OCI-LY7 (cell line): ENCODE results near the gene CCIN. TPM values are rescaled to one million over a fixed set of nuclear protein-coding genes. Genes with fewer than 3 reads are reported as not detected.
"Not testable (repeated sequence)": the region's sequence is repeated elsewhere in the genome, so short reads cannot be mapped to it uniquely, and the experiment has no call there.

Source experiments
- BruUV-seq: library from RNA; stranded (reverse); fragments of 400-500 nt; replicated peaks from 2 replicates; lab custom pipeline; 2021; lab: Mats Ljungman, UMichigan
- CTCF ChIA-PET: fragments of 300-600 bp; sonication (Branson Sonifier 250); formaldehyde crosslinking; loops from one replicate; lab custom pipeline; 2022; ENCODE audit warnings: antibody characterized with exemption; ENCODE audit not compliant: unreplicated experiment; lab: Charles Lee
- POLR2A ChIA-PET: fragments of 300-600 bp; sonication (Branson Sonifier 250); formaldehyde crosslinking; loops from one replicate; lab custom pipeline; 2022; ENCODE audit warnings: antibody characterized with exemption; lab: Charles Lee
- DNase-seq: peaks from one replicate; pipeline ENCODE4 v3.0.0-alpha.2; 2015; ENCODE audit warnings: low spot score
- H2AFZ ChIP-seq: fragments of 200-600 bp; sonication (generic), shearing (Covaris generic); 2 replicates; pipeline ENCODE4 v1.6.1; 2014; ENCODE audit warnings: mild to moderate bottlenecking, antibody characterized with exemption, low read length, moderate library complexity
- H3K27ac ChIP-seq: fragments of 200-600 bp; sonication (generic); 2 replicates; pipeline ENCODE4 v1.5.1; 2014; ENCODE audit warnings: mixed run types, low read depth, mild to moderate bottlenecking, moderate library complexity, low read length, inconsistent platforms; ENCODE audit not compliant: poor library complexity, severe bottlenecking
- H3K36me3 ChIP-seq: fragments of 200-600 bp; sonication (generic); 2 replicates; pipeline ENCODE4 v1.6.1; 2014; ENCODE audit warnings: mild to moderate bottlenecking, antibody characterized with exemption, low read length, moderate library complexity, mixed read lengths; ENCODE audit not compliant: insufficient read depth
- H3K4me1 ChIP-seq: fragments of 200-600 bp; sonication (generic); 2 replicates; pipeline ENCODE4 v1.5.1; 2014; ENCODE audit warnings: mild to moderate bottlenecking, low read length; ENCODE audit not compliant: insufficient read depth, poor library complexity, severe bottlenecking
- H3K4me2 ChIP-seq: fragments of 200-600 bp; sonication (generic); 2 replicates; pipeline ENCODE4 v1.6.1; 2014; ENCODE audit warnings: mild to moderate bottlenecking, low read length
- H3K4me3 ChIP-seq: fragments of 200-600 bp; sonication (generic); 2 replicates; pipeline ENCODE4 v1.5.1; 2014; ENCODE audit warnings: mild to moderate bottlenecking, low read depth, low read length; ENCODE audit not compliant: poor library complexity, severe bottlenecking
- H3K79me2 ChIP-seq: fragments of 200-600 bp; sonication (generic); 2 replicates; pipeline ENCODE4 v1.6.1; 2016; ENCODE audit warnings: low read depth, mild to moderate bottlenecking, low read length, moderate library complexity, mixed read lengths; ENCODE audit not compliant: insufficient read depth
- H3K9me2 ChIP-seq: fragments of 200-600 bp; sonication (generic); 2 replicates; pipeline ENCODE4 v1.6.1; 2016; ENCODE audit warnings: mild to moderate bottlenecking, low read length, mixed read lengths; ENCODE audit not compliant: insufficient read depth
- H3K9me3 ChIP-seq: fragments of 200-600 bp; sonication (generic); 2 replicates; pipeline ENCODE4 v1.6.1; 2014; ENCODE audit warnings: mild to moderate bottlenecking, mixed run types, low read length, mixed read lengths
- H4K20me1 ChIP-seq: fragments of 200-600 bp; sonication (generic); 2 replicates; pipeline ENCODE4 v1.6.1; 2014; ENCODE audit warnings: mild to moderate bottlenecking, antibody characterized with exemption, low read length, moderate library complexity, mixed read lengths; ENCODE audit not compliant: insufficient read depth
- CTCF ChIP-seq: fragments of 200-600 bp; sonication (generic); conservative IDR thresholded peaks from 2 replicates; pipeline ENCODE4 v1.5.1; 2014; ENCODE audit warnings: mild to moderate bottlenecking, antibody characterized with exemption, low read length, moderate library complexity, mixed read lengths
- EZH2phosphoT487 ChIP-seq: fragments of 200-600 bp; sonication (generic); IDR thresholded peaks from 2 replicates; pipeline ENCODE4 v1.6.1; 2018; ENCODE audit warnings: low read depth, borderline replicate concordance, mild to moderate bottlenecking, mixed run types, antibody characterized with exemption, low read length, moderate library complexity, mixed read lengths
- intact Hi-C: fragments of 100-400 bp; cut with micrococcal nuclease; formaldehyde crosslinking; loops from one replicate; pipeline ENCODE4 v1.10.0; 2022; ENCODE audit not compliant: unreplicated experiment
- total RNA-seq, 2 experiments: library from RNA; depleted of rRNA in 1 of 2; stranded (reverse); fragments of >200 nt in 1 of 2; shearing (Covaris generic) in 1 of 2; gene quantifications; 2 replicates each; pipeline ENCODE4 v1.2.3, GENCODE V29; 2014 to 2022

Gene CCIN
- total RNA-seq, 2 experiments from 2014 or later: not detected

GRCh38 chr9:36173861-36174260, 4.7 kb downstream of the CCIN start:
- intact Hi-C loops: no loop called here
- Histone ChIP-seq H3K79me2 (no peaks in the 10 kb centered on the region), H3K36me3 (no peaks in the 10 kb centered on the region), H3K9me2 (no peaks in the 10 kb centered on the region), H3K4me2 (no peak overlapping the region), H2AFZ (no peak overlapping the region), H3K27ac (no peak overlapping the region), H3K9me3 (no peaks in the 10 kb centered on the region), H3K4me3 (no peak overlapping the region), H4K20me1 (no peaks in the 10 kb centered on the region), H3K4me1 (no peaks in the 10 kb centered on the region)
- TF ChIP-seq EZH2phosphoT487: no peak
- TF ChIP-seq CTCF: no peak
- DNase-seq: no peak
- CTCF ChIA-PET: no interaction called here
- POLR2A ChIA-PET: no interaction called here
- BruUV-seq: no TSS peak

- Histone ChIP-seq H3K4me2 (no peak overlapping the region), H3K4me3 (no peak overlapping the region), H4K20me1 (no peaks in the 10 kb centered on the region), H3K9me2 (no peaks in the 10 kb centered on the region), H3K4me1 (no peaks in the 10 kb centered on the region), H2AFZ (no peak overlapping the region), H3K79me2 (no peaks in the 10 kb centered on the region), H3K27ac (no peak overlapping the region), H3K36me3 (no peaks in the 10 kb centered on the region), H3K9me3 (no peaks in the 10 kb centered on the region)
- no TSS peak for BruUV-seq
- intact Hi-C loops: no loop called here
- DNase-seq: no peak
- TF ChIP-seq EZH2phosphoT487 (no peak), CTCF (no peak)
- ChIA-PET CTCF (no interaction called here), POLR2A (no interaction called here)
Observed at GRCh38 chr9:36174271-36174670, 5.1 kb downstream of the CCIN start.

- intact Hi-C loops: no loop called here
- H3K4me2 ChIP-seq: no peak overlapping the region
- H3K9me3 ChIP-seq: no peaks in the 10 kb centered on the region
- ChIA-PET CTCF (no interaction called here), POLR2A (interaction anchor here (0.7 kb wide), 1 partner anchor 70 kb away, joined by 4 read pairs; no protein-coding TSS in a partner anchor)
- no peaks in the 10 kb centered on the region for H3K9me2 ChIP-seq
- H3K4me1 ChIP-seq: no peaks in the 10 kb centered on the region
- no peak overlapping the region for H3K27ac ChIP-seq
- no peaks in the 10 kb centered on the region for H4K20me1 ChIP-seq
- no peak for DNase-seq
- H3K79me2 ChIP-seq: no peaks in the 10 kb centered on the region
- no peaks in the 10 kb centered on the region for H3K36me3 ChIP-seq
- no TSS peak for BruUV-seq
- no peak overlapping the region for H3K4me3 ChIP-seq
- no peak overlapping the region for H2AFZ ChIP-seq
- TF ChIP-seq EZH2phosphoT487 (no peak), CTCF (no peak)
Observed at GRCh38 chr9:36174731-36175130, 5.5 kb downstream of the CCIN start.

GRCh38 chr9:36175209-36175608, 6.0 kb downstream of the CCIN start:
- H3K9me3 ChIP-seq, CTCF ChIA-PET, H4K20me1 ChIP-seq, H3K27ac ChIP-seq, DNase-seq, H3K79me2 ChIP-seq, H3K36me3 ChIP-seq, intact Hi-C loops, H2AFZ ChIP-seq, H3K4me2 ChIP-seq, H3K9me2 ChIP-seq, H3K4me1 ChIP-seq, BruUV-seq, H3K4me3 ChIP-seq: not testable (repeated sequence)
- POLR2A ChIA-PET: interaction anchor here (0.6 to 1.0 kb wide), 4 partner anchors 14 to 71 kb away, joined by 4 read pairs; partner anchors contain the start of gene CLTA
